Measurements from ENCODE around the gene MFAP2. TPM values are rescaled to one million over a fixed set of nuclear protein-coding genes. Genes with fewer than 3 reads are reported as not detected.

MFAP2 gene
- total RNA-seq, 1 experiment from 2014 or later = 0.50 TPM

- BruUV-seq (replicated peaks) = no TSS peak
These were observed 34.5 kb upstream of the MFAP2 start for GRCh38 chr1:17014671-17015567.

DNA sequence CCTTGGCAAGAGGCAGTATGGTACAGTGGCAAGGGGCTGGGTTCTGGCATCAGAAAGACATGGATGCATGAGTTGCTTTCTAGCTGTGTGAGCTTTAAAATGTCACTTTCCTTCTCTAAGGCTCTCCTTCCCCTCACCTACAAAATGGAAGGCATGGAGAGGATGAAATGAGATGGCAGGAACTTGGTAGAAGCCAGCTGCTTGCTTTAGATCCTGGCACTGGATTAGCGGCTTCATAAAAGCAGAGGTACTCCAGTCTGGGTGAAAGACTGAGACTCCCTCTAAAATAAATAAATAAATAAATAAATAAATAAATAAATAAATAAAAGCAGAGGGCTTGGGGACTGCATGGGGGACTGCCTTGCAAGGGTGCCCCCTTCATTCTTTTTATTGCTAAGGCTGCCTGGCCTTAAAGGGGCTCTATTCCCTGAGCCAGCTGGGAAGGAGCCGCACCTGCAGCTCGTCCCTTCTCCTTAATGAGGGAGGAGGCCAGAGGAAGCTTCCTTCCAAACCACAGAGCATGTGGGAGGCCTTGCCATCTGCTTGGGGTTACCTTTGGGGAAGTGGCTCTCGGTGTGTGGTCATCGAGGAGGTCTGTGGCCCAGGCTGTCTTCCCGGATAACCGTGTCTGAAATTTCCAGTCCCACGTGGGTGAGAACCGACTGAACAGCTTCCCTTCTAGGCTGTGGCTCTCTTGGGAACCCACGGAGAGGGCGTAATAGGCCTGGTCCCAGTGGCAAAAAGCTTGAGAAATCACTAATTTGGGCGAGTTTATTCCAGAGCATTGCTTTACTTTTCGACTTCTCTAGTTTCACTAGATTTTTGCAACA is 33.3 kb upstream of the MFAP2 start:
- H3K4me1 Mint-ChIP-seq (ENCODE audit: low read depth, unreplicated experiment) = peaks cover 9% of the 10 kb centered on the region
- TF ChIP-seq, protein P1, sequence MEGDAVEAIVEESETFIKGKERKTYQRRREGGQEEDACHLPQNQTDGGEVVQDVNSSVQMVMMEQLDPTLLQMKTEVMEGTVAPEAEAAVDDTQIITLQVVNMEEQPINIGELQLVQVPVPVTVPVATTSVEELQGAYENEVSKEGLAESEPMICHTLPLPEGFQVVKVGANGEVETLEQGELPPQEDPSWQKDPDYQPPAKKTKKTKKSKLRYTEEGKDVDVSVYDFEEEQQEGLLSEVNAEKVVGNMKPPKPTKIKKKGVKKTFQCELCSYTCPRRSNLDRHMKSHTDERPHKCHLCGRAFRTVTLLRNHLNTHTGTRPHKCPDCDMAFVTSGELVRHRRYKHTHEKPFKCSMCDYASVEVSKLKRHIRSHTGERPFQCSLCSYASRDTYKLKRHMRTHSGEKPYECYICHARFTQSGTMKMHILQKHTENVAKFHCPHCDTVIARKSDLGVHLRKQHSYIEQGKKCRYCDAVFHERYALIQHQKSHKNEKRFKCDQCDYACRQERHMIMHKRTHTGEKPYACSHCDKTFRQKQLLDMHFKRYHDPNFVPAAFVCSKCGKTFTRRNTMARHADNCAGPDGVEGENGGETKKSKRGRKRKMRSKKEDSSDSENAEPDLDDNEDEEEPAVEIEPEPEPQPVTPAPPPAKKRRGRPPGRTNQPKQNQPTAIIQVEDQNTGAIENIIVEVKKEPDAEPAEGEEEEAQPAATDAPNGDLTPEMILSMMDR (IDR thresholded peaks at IDR 0.05; ENCODE audit: unreplicated experiment) = no peak
- no peak overlapping the region for H3K27ac Mint-ChIP-seq (ENCODE audit: unreplicated experiment)
- no peak overlapping the region for H3K4me3 Mint-ChIP-seq (ENCODE audit: low read depth, unreplicated experiment)
- intact Hi-C loops (cut with micrococcal nuclease; ENCODE audit: unreplicated experiment) = no loop called here
- no peaks in the 10 kb centered on the region for H3K9me3 Mint-ChIP-seq (ENCODE audit: low read depth, unreplicated experiment)
- no TSS peak for BruUV-seq (replicated peaks)
- no peaks in the 10 kb centered on the region for H3K27me3 Mint-ChIP-seq (ENCODE audit: unreplicated experiment)
- H3K36me3 Mint-ChIP-seq (ENCODE audit: insufficient read depth, unreplicated experiment) = peaks cover 6% of the 10 kb centered on the region
- CTCF ChIA-PET = no interaction called here
- no peak for DNase-seq

More at GRCh38 chr1:17014671-17015567, 34.5 kb upstream of the MFAP2 start:
- TF ChIP-seq, protein P1 (IDR thresholded peaks at IDR 0.05; ENCODE audit: unreplicated experiment) = no peak
- intact Hi-C loops (cut with micrococcal nuclease; ENCODE audit: unreplicated experiment) = no loop called here
- H3K9me3 Mint-ChIP-seq (ENCODE audit: low read depth, unreplicated experiment) = no peaks in the 10 kb centered on the region
- H3K27me3 Mint-ChIP-seq (ENCODE audit: unreplicated experiment) = no peaks in the 10 kb centered on the region
- H3K4me3 Mint-ChIP-seq (ENCODE audit: low read depth, unreplicated experiment) = no peak overlapping the region
- peaks cover 9% of the 10 kb centered on the region for H3K4me1 Mint-ChIP-seq (ENCODE audit: low read depth, unreplicated experiment)
- CTCF ChIA-PET = no interaction called here
- H3K36me3 Mint-ChIP-seq (ENCODE audit: insufficient read depth, unreplicated experiment) = peaks cover 6% of the 10 kb centered on the region
- no peak overlapping the region for H3K27ac Mint-ChIP-seq (ENCODE audit: unreplicated experiment)
- no peak for DNase-seq

GRCh38 chr1:17012775-17013490 is 32.5 kb upstream of the MFAP2 start:
- CTCF ChIA-PET = no interaction called here
- no peak overlapping the region for H3K27ac Mint-ChIP-seq (ENCODE audit: unreplicated experiment)
- peaks cover 6% of the 10 kb centered on the region for H3K36me3 Mint-ChIP-seq (ENCODE audit: insufficient read depth, unreplicated experiment)
- H3K9me3 Mint-ChIP-seq (ENCODE audit: low read depth, unreplicated experiment) = no peaks in the 10 kb centered on the region
- intact Hi-C loops (cut with micrococcal nuclease; ENCODE audit: unreplicated experiment) = no loop called here
- DNase-seq = no peak
- TF ChIP-seq, protein P1 (IDR thresholded peaks at IDR 0.05; ENCODE audit: unreplicated experiment) = no peak
- H3K4me1 Mint-ChIP-seq (ENCODE audit: low read depth, unreplicated experiment) = peaks cover 9% of the 10 kb centered on the region
- no TSS peak for BruUV-seq (replicated peaks)
- H3K27me3 Mint-ChIP-seq (ENCODE audit: unreplicated experiment) = no peaks in the 10 kb centered on the region
- H3K4me3 Mint-ChIP-seq (ENCODE audit: low read depth, unreplicated experiment) = peak overlapping the region; percentile 70
